Measurements from ENCODE around the gene M1AP.

Gene M1AP

DNA sequence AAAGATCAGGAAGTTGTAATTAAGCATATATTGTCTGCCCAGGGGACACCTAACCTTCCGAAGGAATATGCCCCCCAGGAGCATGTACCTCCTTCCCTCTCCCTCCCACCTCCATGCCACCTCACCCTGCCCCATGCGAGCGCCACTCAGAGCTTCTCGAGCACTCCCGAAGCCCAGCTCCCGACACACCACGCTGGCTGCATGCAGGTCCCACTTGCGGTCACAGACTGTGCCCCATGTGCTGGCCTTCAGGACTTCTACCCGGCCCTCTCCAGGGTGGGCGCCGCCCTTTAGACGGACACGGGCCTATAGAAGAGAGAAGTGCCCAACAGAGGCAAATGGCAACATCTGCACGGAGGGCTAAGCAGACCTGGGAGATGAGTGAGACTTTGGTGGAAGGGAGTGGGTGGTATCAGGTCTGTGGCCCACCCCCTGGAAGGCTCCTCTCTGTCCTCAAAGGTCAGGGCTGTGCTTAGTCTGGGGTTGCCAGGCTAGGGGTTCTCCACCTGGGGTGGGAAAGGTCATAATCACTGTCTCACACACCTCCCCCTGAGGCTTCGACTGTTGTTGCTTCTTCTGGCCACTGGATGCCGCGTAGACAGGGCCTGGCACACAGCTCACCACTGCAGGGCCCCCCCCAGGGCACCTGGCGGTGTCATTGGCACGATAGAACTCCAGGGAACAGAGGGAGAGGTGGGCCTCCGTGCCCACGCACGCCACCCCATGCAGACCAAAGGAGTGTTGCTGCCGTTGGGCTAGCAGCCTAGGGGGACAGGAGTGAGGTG, 111.8 kb downstream of the M1AP start:
- Histone ChIP-seq H3K4me3 (no peak overlapping the region), H3K27ac (no peak overlapping the region), H3K9me3 (ENCODE audit: low read depth, low read length) (no peaks in the 10 kb centered on the region), H3K9ac (ENCODE audit: insufficient read length) (no peak overlapping the region), H3K36me3 (ENCODE audit: insufficient read depth, low read length) (peaks cover 9% of the 10 kb centered on the region)
- DNase-seq (ENCODE audit: low read depth, low spot score): no peak
- TF ChIP-seq POLR2AphosphoS5 (IDR thresholded peaks at IDR 0.05; ENCODE audit: borderline replicate concordance, low read depth, low read length) (no peak), EZH2 (IDR thresholded peaks at IDR 0.05) (no peak), FOXP2 (optimal IDR thresholded peaks at IDR 0.05; ENCODE audit: control extremely low read depth, extremely low read length, insufficient read depth) (no peak)

DNA sequence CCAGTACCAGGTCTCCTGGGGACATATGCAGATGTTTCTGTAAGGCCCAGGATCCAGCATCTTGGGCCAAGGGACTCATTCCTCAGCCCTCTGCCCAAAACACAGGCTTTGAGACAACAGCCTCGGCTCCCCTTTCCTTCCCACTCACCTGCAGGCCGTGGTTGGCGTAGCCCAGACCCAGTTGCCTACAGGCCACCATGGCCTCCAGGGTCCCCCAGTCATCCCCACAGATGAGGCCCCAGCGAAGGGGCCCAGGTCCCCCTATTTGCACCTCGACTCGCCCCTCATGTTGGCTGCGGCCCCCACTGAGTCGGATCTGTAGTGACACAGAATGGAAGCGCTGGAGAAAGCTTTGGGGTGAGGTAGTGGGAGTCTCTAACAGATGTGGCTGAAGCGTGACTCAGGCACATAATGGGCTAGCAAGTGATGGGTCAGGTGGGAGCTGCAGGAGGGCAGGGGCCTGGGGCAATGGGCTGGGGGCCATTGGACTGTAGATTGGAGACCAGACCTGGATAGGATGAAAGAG, 112.6 kb downstream of the M1AP start:
- no peak overlapping the region for H3K27ac ChIP-seq
- peaks cover 11% of the 10 kb centered on the region for H3K36me3 ChIP-seq (ENCODE audit: insufficient read depth, low read length)
- no peak for DNase-seq (ENCODE audit: low read depth, low spot score)
- H3K9me3 ChIP-seq (ENCODE audit: low read depth, low read length): no peaks in the 10 kb centered on the region
- H3K9ac ChIP-seq (ENCODE audit: insufficient read length): no peak overlapping the region
- H3K4me3 ChIP-seq: no peak overlapping the region
- no peak for TF ChIP-seq FOXP2 (optimal IDR thresholded peaks at IDR 0.05; ENCODE audit: control extremely low read depth, extremely low read length, insufficient read depth)
- no peak for TF ChIP-seq EZH2 (IDR thresholded peaks at IDR 0.05)
- no peak for TF ChIP-seq POLR2AphosphoS5 (IDR thresholded peaks at IDR 0.05; ENCODE audit: borderline replicate concordance, low read depth, low read length)

DNA sequence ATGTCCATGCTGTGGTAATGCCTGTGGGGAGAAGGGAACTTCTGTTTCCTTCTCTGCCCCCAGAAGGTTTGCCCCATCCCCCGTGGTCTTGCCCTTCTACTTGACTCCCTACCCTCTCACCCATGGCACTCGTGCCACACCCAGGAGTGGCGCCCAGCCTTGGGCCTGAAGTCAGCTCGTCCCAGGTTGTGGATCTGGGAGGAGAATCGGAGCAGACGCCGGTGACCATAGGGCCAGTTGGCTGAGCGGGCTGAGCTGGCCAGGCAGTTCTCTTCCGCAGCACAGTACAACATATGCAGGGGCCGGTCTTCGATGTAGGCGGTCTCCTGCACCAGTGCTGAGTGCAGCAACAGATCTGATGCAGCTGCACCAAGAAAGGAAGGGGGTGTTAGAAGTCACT, 113.7 kb downstream of the M1AP start:
- H3K9ac ChIP-seq (ENCODE audit: insufficient read length): no peak overlapping the region
- DNase-seq (ENCODE audit: low read depth, low spot score): no peak
- no peak for TF ChIP-seq POLR2AphosphoS5 (IDR thresholded peaks at IDR 0.05; ENCODE audit: borderline replicate concordance, low read depth, low read length)
- TF ChIP-seq FOXP2 (optimal IDR thresholded peaks at IDR 0.05; ENCODE audit: control extremely low read depth, extremely low read length, insufficient read depth): no peak
- no peak for TF ChIP-seq EZH2 (IDR thresholded peaks at IDR 0.05)
- no peak overlapping the region for H3K27ac ChIP-seq
- H3K4me3 ChIP-seq: no peak overlapping the region
- peaks cover 11% of the 10 kb centered on the region for H3K36me3 ChIP-seq (ENCODE audit: insufficient read depth, low read length)
- no peaks in the 10 kb centered on the region for H3K9me3 ChIP-seq (ENCODE audit: low read depth, low read length)

DNA sequence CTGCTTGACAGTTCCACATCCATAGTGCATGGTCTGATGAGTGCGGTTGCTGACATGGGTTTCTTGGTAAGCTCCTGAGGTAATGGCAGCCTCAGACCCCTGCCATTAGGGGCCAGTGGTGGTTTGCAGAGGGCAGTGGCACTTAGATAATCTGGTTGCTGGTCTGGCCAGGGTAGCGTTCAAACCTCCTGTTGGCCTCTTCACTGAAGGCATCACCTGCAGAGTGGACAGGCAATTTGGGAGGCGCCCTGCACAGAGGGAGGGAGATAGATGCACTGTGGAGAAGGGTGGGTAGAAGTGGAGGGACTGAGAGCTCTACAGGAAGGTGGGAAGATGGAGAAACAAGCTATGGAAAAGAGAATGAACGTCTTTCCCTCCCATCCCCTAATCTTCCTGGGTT, 114.7 kb downstream of the M1AP start:
- no peaks in the 10 kb centered on the region for H3K9me3 ChIP-seq (ENCODE audit: low read depth, low read length)
- no peak overlapping the region for H3K27ac ChIP-seq
- H3K9ac ChIP-seq (ENCODE audit: insufficient read length): no peak overlapping the region
- H3K36me3 ChIP-seq (ENCODE audit: insufficient read depth, low read length): peaks cover 15% of the 10 kb centered on the region
- H3K4me3 ChIP-seq: no peak overlapping the region
- DNase-seq (ENCODE audit: low read depth, low spot score): no peak
- TF ChIP-seq FOXP2 (optimal IDR thresholded peaks at IDR 0.05; ENCODE audit: control extremely low read depth, extremely low read length, insufficient read depth) (no peak), EZH2 (IDR thresholded peaks at IDR 0.05) (no peak), POLR2AphosphoS5 (IDR thresholded peaks at IDR 0.05; ENCODE audit: borderline replicate concordance, low read depth, low read length) (no peak)

DNA sequence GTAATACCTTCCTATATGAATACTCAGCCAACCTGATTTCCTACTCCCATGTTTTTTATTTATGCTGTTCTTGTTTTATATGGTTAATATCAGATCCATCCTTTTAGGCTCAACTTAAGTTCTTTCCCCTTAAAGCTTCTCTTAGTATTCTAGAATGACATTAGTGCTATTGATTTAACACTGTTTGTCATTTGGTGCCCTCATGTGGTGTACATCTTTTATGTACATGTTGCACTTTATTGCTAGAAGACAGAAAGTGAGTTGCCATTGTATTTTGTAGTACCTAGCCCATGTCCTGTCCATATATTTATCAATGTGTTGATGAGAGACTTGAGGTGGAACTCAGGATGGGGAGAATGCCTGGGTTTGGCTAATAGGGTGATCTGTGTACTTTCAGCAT, 115.9 kb downstream of the M1AP start:
- no peak overlapping the region for H3K4me3 ChIP-seq
- H3K36me3 ChIP-seq (ENCODE audit: insufficient read depth, low read length): peaks cover 27% of the 10 kb centered on the region
- H3K27ac ChIP-seq: no peak overlapping the region
- H3K9me3 ChIP-seq (ENCODE audit: low read depth, low read length): no peaks in the 10 kb centered on the region
- DNase-seq (ENCODE audit: low read depth, low spot score): no peak
- TF ChIP-seq EZH2 (IDR thresholded peaks at IDR 0.05): no peak
- TF ChIP-seq FOXP2 (optimal IDR thresholded peaks at IDR 0.05; ENCODE audit: control extremely low read depth, extremely low read length, insufficient read depth): no peak
- TF ChIP-seq POLR2AphosphoS5 (IDR thresholded peaks at IDR 0.05; ENCODE audit: borderline replicate concordance, low read depth, low read length): no peak
- no peak overlapping the region for H3K9ac ChIP-seq (ENCODE audit: insufficient read length)

DNA sequence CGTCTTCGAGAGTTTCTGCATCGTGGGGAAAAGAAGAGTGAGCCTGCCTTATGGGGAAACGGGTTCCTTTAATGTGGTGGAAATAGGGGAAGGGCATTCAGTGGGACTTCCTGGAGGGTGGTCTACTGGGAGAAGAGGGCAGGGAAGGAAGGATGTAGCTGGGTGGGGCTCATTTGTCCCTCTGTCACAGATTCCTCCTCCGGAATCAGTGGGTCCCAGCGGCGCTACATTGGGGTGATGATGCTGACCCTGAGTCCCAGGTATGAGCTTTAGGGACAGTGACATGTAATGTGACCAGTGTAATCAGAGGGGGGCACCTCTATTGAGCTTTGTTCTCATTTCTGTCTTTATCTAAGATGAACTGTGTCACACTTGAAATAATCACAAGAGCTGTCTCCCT, 116.5 kb downstream of the M1AP start:
- DNase-seq (ENCODE audit: low read depth, low spot score): no peak
- no peak for TF ChIP-seq POLR2AphosphoS5 (IDR thresholded peaks at IDR 0.05; ENCODE audit: borderline replicate concordance, low read depth, low read length)
- no peak for TF ChIP-seq EZH2 (IDR thresholded peaks at IDR 0.05)
- TF ChIP-seq FOXP2 (optimal IDR thresholded peaks at IDR 0.05; ENCODE audit: control extremely low read depth, extremely low read length, insufficient read depth): no peak
- H3K27ac ChIP-seq: no peak overlapping the region
- no peak overlapping the region for H3K4me3 ChIP-seq
- no peaks in the 10 kb centered on the region for H3K9me3 ChIP-seq (ENCODE audit: low read depth, low read length)
- H3K9ac ChIP-seq (ENCODE audit: insufficient read length): no peak overlapping the region
- peaks cover 33% of the 10 kb centered on the region for H3K36me3 ChIP-seq (ENCODE audit: insufficient read depth, low read length)

DNA sequence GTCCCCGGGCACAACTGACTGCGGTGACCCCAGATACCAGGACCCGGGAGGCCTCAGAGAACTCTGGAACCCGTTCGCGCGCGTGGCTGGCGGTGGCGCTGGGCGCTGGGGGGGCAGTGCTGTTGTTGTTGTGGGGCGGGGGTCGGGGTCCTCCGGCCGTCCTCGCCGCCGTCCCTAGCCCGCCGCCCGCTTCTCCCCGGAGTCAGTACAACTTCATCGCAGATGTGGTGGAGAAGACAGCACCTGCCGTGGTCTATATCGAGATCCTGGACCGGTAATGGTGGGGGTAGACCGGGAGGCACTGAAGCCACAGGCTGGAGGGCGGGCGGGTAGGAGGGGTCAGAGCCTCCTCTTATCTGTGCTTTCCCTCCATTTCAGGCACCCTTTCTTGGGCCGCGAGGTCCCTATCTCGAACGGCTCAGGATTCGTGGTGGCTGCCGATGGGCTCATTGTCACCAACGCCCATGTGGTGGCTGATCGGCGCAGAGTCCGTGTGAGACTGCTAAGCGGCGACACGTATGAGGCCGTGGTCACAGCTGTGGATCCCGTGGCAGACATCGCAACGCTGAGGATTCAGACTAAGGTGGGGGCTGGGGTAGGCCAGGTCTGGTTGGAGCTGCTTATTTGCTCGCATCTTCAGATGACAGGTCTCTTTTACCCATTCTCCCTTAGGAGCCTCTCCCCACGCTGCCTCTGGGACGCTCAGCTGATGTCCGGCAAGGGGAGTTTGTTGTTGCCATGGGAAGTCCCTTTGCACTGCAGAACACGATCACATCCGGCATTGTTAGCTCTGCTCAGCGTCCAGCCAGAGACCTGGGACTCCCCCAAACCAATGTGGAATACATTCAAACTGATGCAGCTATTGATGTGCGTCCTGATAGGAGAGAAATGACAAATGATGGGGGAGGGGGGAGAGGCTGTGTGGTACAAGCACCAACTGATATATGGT, 117.6 kb downstream of the M1AP start:
- H3K4me3 ChIP-seq: peak overlapping the region; percentile 98
- TF ChIP-seq POLR2AphosphoS5 (IDR thresholded peaks at IDR 0.05; ENCODE audit: borderline replicate concordance, low read depth, low read length) (no peak), FOXP2 (optimal IDR thresholded peaks at IDR 0.05; ENCODE audit: control extremely low read depth, extremely low read length, insufficient read depth) (no peak), EZH2 (IDR thresholded peaks at IDR 0.05) (no peak)
- peak overlapping the region; percentile 96 for H3K9ac ChIP-seq (ENCODE audit: insufficient read length)
- DNase-seq (ENCODE audit: low read depth, low spot score): no peak
- H3K27ac ChIP-seq: 0 out of 2 replicates have a peak overlapping the region, but pooled peaks have one; percentile 26
- H3K9me3 ChIP-seq (ENCODE audit: low read depth, low read length): no peaks in the 10 kb centered on the region
- H3K36me3 ChIP-seq (ENCODE audit: insufficient read depth, low read length): peaks cover 43% of the 10 kb centered on the region
